ENCODE measurements around the gene CLEC16A.

DNA sequence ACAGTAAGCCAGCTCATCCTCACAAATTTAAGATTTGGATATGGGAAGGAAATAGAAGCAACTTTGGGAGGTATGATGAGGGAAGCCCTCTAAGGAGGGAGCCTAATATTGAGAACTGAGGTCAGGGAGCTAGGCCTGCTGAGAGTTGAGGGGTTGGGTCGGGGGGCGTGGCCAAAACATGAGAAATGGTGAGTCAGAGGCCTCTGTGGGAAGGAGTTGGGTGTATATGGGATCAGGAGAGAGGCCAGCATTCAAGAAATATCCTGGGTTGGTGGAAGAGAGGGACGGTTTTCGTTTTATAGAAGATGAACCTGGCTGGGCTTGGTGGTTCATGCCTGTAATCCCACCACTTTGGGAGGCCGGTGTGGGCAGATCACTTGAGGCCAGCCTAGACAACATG, 48.4 kb downstream of the CLEC16A start:
- TF ChIP-seq, protein P1, sequence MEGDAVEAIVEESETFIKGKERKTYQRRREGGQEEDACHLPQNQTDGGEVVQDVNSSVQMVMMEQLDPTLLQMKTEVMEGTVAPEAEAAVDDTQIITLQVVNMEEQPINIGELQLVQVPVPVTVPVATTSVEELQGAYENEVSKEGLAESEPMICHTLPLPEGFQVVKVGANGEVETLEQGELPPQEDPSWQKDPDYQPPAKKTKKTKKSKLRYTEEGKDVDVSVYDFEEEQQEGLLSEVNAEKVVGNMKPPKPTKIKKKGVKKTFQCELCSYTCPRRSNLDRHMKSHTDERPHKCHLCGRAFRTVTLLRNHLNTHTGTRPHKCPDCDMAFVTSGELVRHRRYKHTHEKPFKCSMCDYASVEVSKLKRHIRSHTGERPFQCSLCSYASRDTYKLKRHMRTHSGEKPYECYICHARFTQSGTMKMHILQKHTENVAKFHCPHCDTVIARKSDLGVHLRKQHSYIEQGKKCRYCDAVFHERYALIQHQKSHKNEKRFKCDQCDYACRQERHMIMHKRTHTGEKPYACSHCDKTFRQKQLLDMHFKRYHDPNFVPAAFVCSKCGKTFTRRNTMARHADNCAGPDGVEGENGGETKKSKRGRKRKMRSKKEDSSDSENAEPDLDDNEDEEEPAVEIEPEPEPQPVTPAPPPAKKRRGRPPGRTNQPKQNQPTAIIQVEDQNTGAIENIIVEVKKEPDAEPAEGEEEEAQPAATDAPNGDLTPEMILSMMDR (IDR thresholded peaks at IDR 0.05; ENCODE audit: borderline replicate concordance, extremely low read depth, low read length, poor library complexity, severe bottlenecking) = no peak
- no peak for TF ChIP-seq EZH2 (IDR thresholded peaks at IDR 0.05; ENCODE audit: borderline replicate concordance, low read depth, low read length, severe bottlenecking)
